ENCODE measurements around the gene SLC5A2. TPM values are rescaled to one million over a fixed set of nuclear protein-coding genes. Genes with fewer than 3 reads are reported as not detected.

SLC5A2 gene
- total RNA-seq, 1 donor from 2014 or later: 0.36 TPM

GRCh38 chr16:31464781-31465260 is 18.1 kb upstream of the SLC5A2 start:
- peaks cover 20% of the 10 kb centered on the region for H3K36me3 Mint-ChIP-seq
- no peak overlapping the region for H3K4me3 Mint-ChIP-seq
- no peaks in the 10 kb centered on the region for H3K9me3 Mint-ChIP-seq
- no peaks in the 10 kb centered on the region for H3K27me3 Mint-ChIP-seq (ENCODE audit: low read depth)
- no peak overlapping the region for H3K27ac Mint-ChIP-seq
- DNase-seq (ENCODE audit: low spot score in 2 of 2, unreplicated experiment in 2 of 2): no peak
- TF ChIP-seq CTCF (IDR thresholded peaks at IDR 0.05; ENCODE audit: unreplicated experiment): no peak
- peaks cover 12% of the 10 kb centered on the region for H3K4me1 Mint-ChIP-seq

GRCh38 chr16:31465788-31466370 is 17.0 kb upstream of the SLC5A2 start:
- H3K27me3 Mint-ChIP-seq (ENCODE audit: low read depth): no peaks in the 10 kb centered on the region
- no peak for TF ChIP-seq CTCF (IDR thresholded peaks at IDR 0.05; ENCODE audit: unreplicated experiment)
- peaks cover 4% of the 10 kb centered on the region for H3K4me1 Mint-ChIP-seq
- no peak overlapping the region for H3K4me3 Mint-ChIP-seq
- peaks cover 20% of the 10 kb centered on the region for H3K36me3 Mint-ChIP-seq
- no peaks in the 10 kb centered on the region for H3K9me3 Mint-ChIP-seq
- DNase-seq (ENCODE audit: low spot score in 2 of 2, unreplicated experiment in 2 of 2): no peak
- no peak overlapping the region for H3K27ac Mint-ChIP-seq

GRCh38 chr16:31466381-31466841 is 16.5 kb upstream of the SLC5A2 start:
- Mint-ChIP-seq H3K27me3 (ENCODE audit: low read depth) (no peaks in the 10 kb centered on the region), H3K36me3 (peaks cover 20% of the 10 kb centered on the region), H3K4me1 (peaks cover 5% of the 10 kb centered on the region), H3K4me3 (no peak overlapping the region), H3K9me3 (no peaks in the 10 kb centered on the region), H3K27ac (no peak overlapping the region)
- no peak for DNase-seq (ENCODE audit: low spot score in 2 of 2, unreplicated experiment in 2 of 2)
- no peak for TF ChIP-seq CTCF (IDR thresholded peaks at IDR 0.05; ENCODE audit: unreplicated experiment)

- Mint-ChIP-seq H3K4me1 (peaks cover 8% of the 10 kb centered on the region), H3K9me3 (no peaks in the 10 kb centered on the region), H3K36me3 (peaks cover 20% of the 10 kb centered on the region), H3K27me3 (ENCODE audit: low read depth) (peaks cover 2% of the 10 kb centered on the region), H3K27ac (no peak overlapping the region), H3K4me3 (no peak overlapping the region)
- no peak for DNase-seq (ENCODE audit: low spot score in 2 of 2, unreplicated experiment in 2 of 2)
- TF ChIP-seq CTCF (IDR thresholded peaks at IDR 0.05; ENCODE audit: unreplicated experiment): no peak
Observed at GRCh38 chr16:31467151-31467773, 15.7 kb upstream of the SLC5A2 start.

GRCh38 chr16:31467858-31468257 is 15.1 kb upstream of the SLC5A2 start:
- no peak overlapping the region for H3K4me3 Mint-ChIP-seq
- peaks cover 13% of the 10 kb centered on the region for H3K4me1 Mint-ChIP-seq
- H3K9me3 Mint-ChIP-seq: no peaks in the 10 kb centered on the region
- no peak for TF ChIP-seq CTCF (IDR thresholded peaks at IDR 0.05; ENCODE audit: unreplicated experiment)
- no peak for DNase-seq (ENCODE audit: low spot score in 2 of 2, unreplicated experiment in 2 of 2)
- H3K27me3 Mint-ChIP-seq (ENCODE audit: low read depth): peaks cover 7% of the 10 kb centered on the region
- H3K27ac Mint-ChIP-seq: no peak overlapping the region
- peaks cover 17% of the 10 kb centered on the region for H3K36me3 Mint-ChIP-seq

Data from mesothelial cell of epicardium (in vitro differentiated cells).